ENCODE measurements around the gene PRKCB. TPM values are rescaled to one million over a fixed set of nuclear protein-coding genes. Genes with fewer than 3 reads are reported as not detected.

Gene PRKCB
- total and polyA plus RNA-seq, 2 of the 8 experiments (the other 6 are each of a cell fraction or from before 2014, with no cell fraction given), result 7.1 to 12.1 TPM

DNA sequence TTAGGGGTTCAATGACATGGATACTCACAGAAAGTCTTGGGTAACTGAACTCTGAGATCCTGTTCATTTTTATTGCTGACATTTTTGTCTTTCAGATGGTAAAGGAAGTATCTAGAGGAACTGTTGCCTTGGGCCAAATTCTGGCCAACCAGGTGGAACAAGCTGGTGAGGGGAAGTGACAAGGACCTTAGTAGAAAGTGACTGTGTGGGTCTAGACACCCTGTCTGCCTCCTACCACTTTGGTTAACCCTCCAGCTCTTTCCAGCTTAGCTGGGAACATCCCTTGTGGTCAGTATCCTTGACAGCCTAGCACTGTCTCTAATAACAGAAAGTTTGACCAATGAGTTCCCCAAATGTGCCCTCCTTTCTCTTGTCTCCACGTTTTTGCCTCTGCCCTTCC is 28.8 kb upstream of the PRKCB start (continued):
- TF ChIP-seq ZNF274 (IDR thresholded peaks at IDR 0.05; ENCODE audit: borderline replicate concordance, extremely low read depth, low read length), result no peak
- no peak for TF ChIP-seq TAF7 (optimal IDR thresholded peaks at IDR 0.05; ENCODE audit: borderline replicate concordance, low read depth, low read length)
- TF ChIP-seq JUN (IDR thresholded peaks at IDR 0.05; ENCODE audit: low read depth, low read length), result no peak
- TF ChIP-seq CBX8 (IDR thresholded peaks at IDR 0.05; ENCODE audit: borderline replicate concordance, low read depth, low read length), result no peak
- no peak for TF ChIP-seq CTBP2 (IDR thresholded peaks at IDR 0.05; ENCODE audit: borderline replicate concordance, insufficient read depth, insufficient read length, low read length)
- no peak for TF ChIP-seq SAP30 (IDR thresholded peaks at IDR 0.05; ENCODE audit: insufficient read depth, insufficient replicate concordance, low read length)
- no peak for TF ChIP-seq KDM4A (IDR thresholded peaks at IDR 0.05; ENCODE audit: low read depth, low read length, severe bottlenecking)
